GM23338 (cell line): ENCODE results near the gene SPDYE17.
"Not testable (repeated sequence)": the region's sequence is repeated elsewhere in the genome, so short reads cannot be mapped to it uniquely, and the experiment has no call there.

ENCODE experiments used
- CTCF ChIP-seq, 2 experiments: fragments of 200-600 bp in 1 of 2; sonication (generic) in 1 of 2; conservative IDR thresholded peaks; 2 replicates each; pipeline versions ENCODE4 v1.5.1 to v1.6.1; 2016 to 2017; ENCODE audit warnings: antibody characterized with exemption in 2 of 2, low read depth in 2 of 2, mild to moderate bottlenecking in 2 of 2, moderate library complexity in 1 of 2
- EZH2 ChIP-seq: fragments of 200-600 bp; sonication (generic); IDR thresholded peaks from one replicate; pipeline ENCODE4 v1.8.0; 2017; ENCODE audit warnings: antibody characterized with exemption, mild to moderate bottlenecking, low read depth; ENCODE audit not compliant: unreplicated experiment

GRCh38 chr7:76974793-76975579, 57.2 kb downstream of the SPDYE17 start:
- TF ChIP-seq CTCF (conservative IDR thresholded peaks at IDR 0.05; ENCODE audit: low read depth in 2 of 2); EZH2: not testable (repeated sequence)
